ENCODE measurements around the gene SMG6.

DNA sequence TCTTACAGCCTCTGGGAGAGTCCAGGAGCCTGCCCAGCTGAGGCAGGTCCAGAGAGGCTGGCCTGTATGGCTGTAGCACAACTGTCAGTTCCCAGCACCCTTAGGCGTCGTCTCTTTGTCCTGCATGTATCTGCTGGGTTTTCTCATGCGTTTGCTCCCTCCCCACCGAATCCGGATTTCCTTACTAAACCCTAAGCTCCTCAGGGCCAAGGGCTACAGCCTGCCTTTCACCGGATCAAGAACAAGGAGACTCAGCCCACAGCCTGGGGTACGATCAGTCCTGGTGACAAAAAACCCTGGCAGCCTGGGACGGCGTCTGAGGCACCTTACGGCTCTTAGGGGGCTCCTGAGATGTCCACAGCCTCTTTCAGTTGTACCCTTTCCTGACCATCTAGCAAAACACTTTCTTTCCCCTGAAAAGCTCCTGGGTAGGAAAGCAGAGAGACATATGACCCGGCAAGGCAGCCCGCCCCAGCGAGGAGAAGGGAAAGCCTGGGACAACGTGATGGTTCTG lies 236.5 kb downstream of the SMG6 start:
- TF ChIP-seq, protein P1, sequence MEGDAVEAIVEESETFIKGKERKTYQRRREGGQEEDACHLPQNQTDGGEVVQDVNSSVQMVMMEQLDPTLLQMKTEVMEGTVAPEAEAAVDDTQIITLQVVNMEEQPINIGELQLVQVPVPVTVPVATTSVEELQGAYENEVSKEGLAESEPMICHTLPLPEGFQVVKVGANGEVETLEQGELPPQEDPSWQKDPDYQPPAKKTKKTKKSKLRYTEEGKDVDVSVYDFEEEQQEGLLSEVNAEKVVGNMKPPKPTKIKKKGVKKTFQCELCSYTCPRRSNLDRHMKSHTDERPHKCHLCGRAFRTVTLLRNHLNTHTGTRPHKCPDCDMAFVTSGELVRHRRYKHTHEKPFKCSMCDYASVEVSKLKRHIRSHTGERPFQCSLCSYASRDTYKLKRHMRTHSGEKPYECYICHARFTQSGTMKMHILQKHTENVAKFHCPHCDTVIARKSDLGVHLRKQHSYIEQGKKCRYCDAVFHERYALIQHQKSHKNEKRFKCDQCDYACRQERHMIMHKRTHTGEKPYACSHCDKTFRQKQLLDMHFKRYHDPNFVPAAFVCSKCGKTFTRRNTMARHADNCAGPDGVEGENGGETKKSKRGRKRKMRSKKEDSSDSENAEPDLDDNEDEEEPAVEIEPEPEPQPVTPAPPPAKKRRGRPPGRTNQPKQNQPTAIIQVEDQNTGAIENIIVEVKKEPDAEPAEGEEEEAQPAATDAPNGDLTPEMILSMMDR (IDR thresholded peaks at IDR 0.05) = no peak
- TF ChIP-seq POLR2A (IDR thresholded peaks at IDR 0.05) = no peak

All from heart left ventricle (tissue), 13 donors.